CD4-positive, alpha-beta T cell (primary cell): Measurements from ENCODE around the gene SCGB3A1. TPM values are rescaled to one million over a fixed set of nuclear protein-coding genes. Genes with fewer than 3 reads are reported as not detected.

ENCODE experiments used
- ATAC-seq: fragments of 200-7000 bp; cut with Tn5 transposase; one replicate; pipeline ENCODE4 v1.10.0; 2022; ENCODE audit warnings: mild to moderate bottlenecking; ENCODE audit not compliant: poor library complexity
- CTCF ChIA-PET: fragments of 350-600 bp; sonication (Branson Sonifier 250); formaldehyde crosslinking; loops from one replicate; lab custom pipeline; 2021; ENCODE audit warnings: antibody characterized with exemption, inconsistent platforms; lab: Charles Lee
- POLR2A ChIA-PET: fragments of 350-600 bp; sonication (Branson Sonifier 250); formaldehyde crosslinking; loops from one replicate; lab custom pipeline; 2021; ENCODE audit warnings: antibody characterized with exemption, inconsistent platforms; lab: Charles Lee
- DNase-seq, 14 experiments: peaks; one replicate each; pipeline ENCODE4 v3.0.0-alpha.2; 2013 to 2020; ENCODE audit warnings: mixed read lengths in 2 of 14
- H3K27ac ChIP-seq, 2 donors: one replicate each; pipeline versions ENCODE4 v1.5.1 to v1.7.0; 2013; ENCODE audit warnings: low read length in 2 of 2, low read depth in 1 of 2, mild to moderate bottlenecking in 1 of 2
- H3K27me3 ChIP-seq, 2 experiments: 1 replicate in 1 of 2; 2 replicates in 1 of 2; pipeline versions ENCODE4 v1.6.1 to v1.7.0; 2013; ENCODE audit warnings: low read length in 2 of 2, control low read depth in 1 of 2, mild to moderate bottlenecking in 1 of 2, moderate library complexity in 1 of 2; ENCODE audit not compliant: insufficient read depth in 2 of 2, control insufficient read depth in 1 of 2
- H3K36me3 ChIP-seq: one replicate; pipeline ENCODE4 v1.6.1; 2013; ENCODE audit warnings: low read length, control low read depth; ENCODE audit not compliant: insufficient read depth
- H3K4me1 ChIP-seq: one replicate; pipeline ENCODE4 v1.6.1; 2013; ENCODE audit warnings: low read length, control low read depth; ENCODE audit not compliant: insufficient read depth
- H3K4me3 ChIP-seq: one replicate; pipeline ENCODE4 v1.5.1; 2013; ENCODE audit warnings: mild to moderate bottlenecking, low read length, moderate library complexity
- H3K9me3 ChIP-seq, 2 experiments: 1 replicate in 1 of 2; 2 replicates in 1 of 2; pipeline versions ENCODE4 v1.6.1 to v1.7.0; 2013; ENCODE audit warnings: low read length in 2 of 2, mild to moderate bottlenecking in 2 of 2, control low read depth in 1 of 2, moderate library complexity in 1 of 2; ENCODE audit not compliant: control insufficient read depth in 1 of 2, insufficient read depth in 1 of 2
- H3K27ac Mint-ChIP-seq: one replicate; pipeline ENCODE4 v1.8.0; 2020; ENCODE audit warnings: mixed read lengths
- H3K27me3 Mint-ChIP-seq: one replicate; pipeline ENCODE4 v1.8.0; 2021; ENCODE audit warnings: mixed read lengths
- H3K36me3 Mint-ChIP-seq: one replicate; pipeline ENCODE4 v1.8.0; 2021; ENCODE audit warnings: low read depth, mixed read lengths
- H3K4me1 Mint-ChIP-seq: one replicate; pipeline ENCODE4 v1.8.0; 2021; ENCODE audit warnings: low read depth, mixed read lengths
- H3K4me3 Mint-ChIP-seq: one replicate; pipeline ENCODE4 v1.8.0; 2020; ENCODE audit warnings: mild to moderate bottlenecking, mixed read lengths
- H3K9me3 Mint-ChIP-seq: one replicate; pipeline ENCODE4 v1.8.0; 2020; ENCODE audit warnings: mixed read lengths
- CTCF ChIP-seq: fragments of 200-600 bp; IDR thresholded peaks from one replicate; pipeline ENCODE4 v1.8.0; 2022; ENCODE audit warnings: antibody characterized with exemption, mild to moderate bottlenecking
- intact Hi-C, 2 experiments: fragments of 100-400 bp; cut with DNase I in 1 of 2; cut with micrococcal nuclease in 1 of 2; formaldehyde crosslinking; loops; one replicate each; pipeline versions ENCODE4 v1.15.1 to v1.9.0; 2023 to 2025; cut with DNase I, micrococcal nuclease
- total RNA-seq, 174 experiments: library from RNA in 2 of 174; stranded (reverse) in 2 of 174; gene quantifications; one replicate each; pipeline ENCODE4 v1.2.3 and lab custom pipeline; 2021 to 2026

SCGB3A1 gene
- total RNA-seq, 2 experiments from 2014 or later: not detected

GRCh38 chr5:180636016-180636402 is 44.7 kb upstream of the SCGB3A1 start:
- ChIA-PET CTCF (no interaction called here), POLR2A (no interaction called here)
- Mint-ChIP-seq H3K27me3 (no peaks in the 10 kb centered on the region), H3K9me3 (no peaks in the 10 kb centered on the region), H3K27ac (no peak overlapping the region), H3K4me3 (no peak overlapping the region), H3K36me3 (no peaks in the 10 kb centered on the region), H3K4me1 (no peaks in the 10 kb centered on the region)
- H3K27ac ChIP-seq: no peak overlapping the region
- no peak for ATAC-seq
- H3K4me3 ChIP-seq: no peak overlapping the region
- no peak for TF ChIP-seq CTCF
- DNase-seq: no peak
- H3K36me3 ChIP-seq: no peaks in the 10 kb centered on the region
- H3K27me3 ChIP-seq: no peaks in the 10 kb centered on the region
- peaks cover 0 to 3% of the 10 kb centered on the region in 2 experiments for H3K9me3 ChIP-seq
- no peaks in the 10 kb centered on the region for H3K4me1 ChIP-seq
- intact Hi-C loops: no loop called here

- intact Hi-C loops: no loop called here
- Histone ChIP-seq H3K9me3 (no peaks in the 10 kb centered on the region), H3K27me3 (no peaks in the 10 kb centered on the region), H3K4me1 (no peaks in the 10 kb centered on the region), H3K4me3 (no peak overlapping the region), H3K27ac (no peak overlapping the region), H3K36me3 (no peaks in the 10 kb centered on the region)
- Mint-ChIP-seq H3K9me3 (no peaks in the 10 kb centered on the region), H3K36me3 (no peaks in the 10 kb centered on the region), H3K4me3 (no peak overlapping the region), H3K4me1 (no peaks in the 10 kb centered on the region), H3K27ac (no peak overlapping the region), H3K27me3 (no peaks in the 10 kb centered on the region)
- no peak for TF ChIP-seq CTCF
- DNase-seq: no peak
- ChIA-PET POLR2A (no interaction called here), CTCF (no interaction called here)
- ATAC-seq: no peak
Measured at GRCh38 chr5:180633283-180634177, 42.2 kb upstream of the SCGB3A1 start.

- POLR2A ChIA-PET: no interaction called here
- no peaks in the 10 kb centered on the region for H3K4me1 Mint-ChIP-seq
- Histone ChIP-seq H3K27ac (no peak overlapping the region), H3K4me1 (no peaks in the 10 kb centered on the region), H3K27me3 (no peaks in the 10 kb centered on the region), H3K9me3 (no peaks in the 10 kb centered on the region), H3K4me3 (no peak overlapping the region), H3K36me3 (no peaks in the 10 kb centered on the region)
- no peak for TF ChIP-seq CTCF
- no peak overlapping the region for H3K27ac Mint-ChIP-seq
- no peaks in the 10 kb centered on the region for H3K9me3 Mint-ChIP-seq
- DNase-seq (no peak), ATAC-seq (no peak)
- no peak overlapping the region for H3K4me3 Mint-ChIP-seq
- H3K27me3 Mint-ChIP-seq: no peaks in the 10 kb centered on the region
- no peaks in the 10 kb centered on the region for H3K36me3 Mint-ChIP-seq
- intact Hi-C loops: no loop called here
- CTCF ChIA-PET: no interaction called here
Measured at GRCh38 chr5:180632768-180633167, 41.5 kb upstream of the SCGB3A1 start.
